HG03103 (cell line): ENCODE measurements around the gene LCP2.
A peak's percentile ranks its signal among the peaks of the same experiment; 100 is the strongest.

Experiments used
- ATAC-seq: cut with Tn5 transposase; IDR thresholded peaks from one replicate; pipeline ENCODE4 v1.9.1; 2021; ENCODE audit warnings: low read depth; ENCODE audit not compliant: unreplicated experiment

The LCP2 gene

GRCh38 chr5:170300361-170301013 lies 2.9 kb upstream of the LCP2 start:
- no peak for ATAC-seq

GRCh38 chr5:170296935-170297588 lies 515 bp downstream of the LCP2 start:
- peak; percentile 55 for ATAC-seq

- ATAC-seq: no peak
These were observed 1.3 kb downstream of the LCP2 start for GRCh38 chr5:170296036-170296934.

GRCh38 chr5:170294556-170294955 lies 3.0 kb downstream of the LCP2 start:
- ATAC-seq: no peak

DNA sequence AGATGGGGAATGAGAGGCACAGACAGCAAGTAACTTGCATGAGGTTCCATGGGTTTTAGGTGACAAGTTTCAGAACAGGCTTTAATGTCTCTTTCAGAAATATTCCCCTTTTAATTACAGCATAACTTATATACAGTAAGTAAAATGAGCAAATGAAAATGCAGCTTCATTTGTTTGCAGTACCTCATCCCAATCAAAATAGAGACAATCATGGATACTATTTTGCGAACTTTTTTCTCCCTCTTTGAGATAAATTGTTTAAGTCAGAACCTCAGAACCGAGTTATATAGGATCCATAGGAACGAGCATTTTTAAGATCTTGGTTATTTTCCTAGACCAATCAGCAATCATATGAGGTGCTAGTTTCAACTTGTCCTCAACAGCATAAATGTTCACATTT lies 3.5 kb downstream of the LCP2 start:
- no peak for ATAC-seq

- ATAC-seq: peak; percentile 74
These were observed 4.3 kb downstream of the LCP2 start for GRCh38 chr5:170293273-170293672.

- no peak for ATAC-seq
These were observed 5.1 kb downstream of the LCP2 start for GRCh38 chr5:170292179-170293104.

DNA sequence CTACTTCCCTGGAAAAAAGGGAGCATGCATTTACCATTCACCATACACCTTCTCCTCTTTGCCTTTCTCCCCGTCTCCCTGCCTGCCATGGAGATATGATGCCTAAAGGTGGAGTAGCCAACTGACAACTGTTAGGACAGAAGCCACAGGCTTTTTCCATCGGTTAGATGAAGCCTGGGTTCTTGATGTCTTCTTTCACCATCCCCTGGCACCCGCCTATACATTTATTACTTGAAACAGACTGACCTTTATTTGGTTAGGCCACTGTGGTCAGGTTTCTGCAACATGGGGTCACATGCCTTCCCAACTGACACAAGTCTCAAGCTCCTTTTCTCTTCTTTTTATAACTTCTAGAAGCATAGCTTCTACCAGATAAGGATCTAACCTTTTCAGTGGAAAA lies 7.1 kb downstream of the LCP2 start:
- no peak for ATAC-seq

- no peak for ATAC-seq
These were observed 7.8 kb downstream of the LCP2 start for GRCh38 chr5:170289764-170290163.

GRCh38 chr5:170289121-170289520 lies 8.5 kb downstream of the LCP2 start:
- no peak for ATAC-seq

- ATAC-seq: no peak
These were observed 9.0 kb downstream of the LCP2 start for GRCh38 chr5:170288551-170288950.

GRCh38 chr5:170288151-170288550 lies 9.4 kb downstream of the LCP2 start:
- no peak for ATAC-seq

- ATAC-seq: no peak
These were observed 10.0 kb downstream of the LCP2 start for GRCh38 chr5:170287532-170287931.

GRCh38 chr5:170286386-170286925 lies 11.1 kb downstream of the LCP2 start:
- no peak for ATAC-seq

DNA sequence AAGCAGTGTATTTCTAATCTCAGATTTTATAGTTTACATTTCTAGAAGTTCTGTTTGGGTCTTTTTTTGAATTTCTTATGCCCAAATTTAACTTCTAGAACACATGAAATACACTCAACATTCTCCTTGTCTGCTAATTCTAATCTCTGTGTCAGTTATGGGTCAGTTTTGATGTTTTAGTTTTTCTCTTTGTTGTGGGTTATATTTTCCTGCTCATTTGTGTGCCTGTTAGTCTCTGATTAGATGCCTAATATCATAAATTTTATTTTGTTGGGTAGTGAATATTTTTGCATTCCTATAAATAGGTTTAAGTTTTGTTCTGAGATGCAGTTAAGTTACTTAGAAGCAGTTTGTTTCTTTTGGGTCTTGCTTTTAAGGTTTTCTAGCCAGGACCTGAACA lies 12.4 kb downstream of the LCP2 start:
- no peak for ATAC-seq

DNA sequence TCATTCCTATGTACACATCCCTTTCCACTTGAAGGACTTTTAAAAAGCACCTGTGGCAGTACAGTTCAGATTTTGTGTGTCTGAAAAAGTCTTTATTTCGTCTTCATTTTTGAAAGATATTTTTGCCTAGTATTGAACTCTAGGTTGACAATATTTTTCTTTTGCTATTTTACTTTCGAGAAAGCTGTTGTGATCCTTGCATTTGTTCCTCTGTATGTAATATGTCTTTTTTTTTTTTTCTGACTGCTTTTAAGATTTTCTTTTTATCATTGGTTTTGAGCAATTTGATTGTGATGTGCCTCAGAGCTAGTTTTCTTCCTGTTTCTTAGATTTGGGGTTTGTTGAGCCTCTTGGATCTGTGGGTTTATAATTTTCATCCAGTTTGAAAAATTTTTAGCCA lies 13.3 kb downstream of the LCP2 start:
- ATAC-seq: no peak

GRCh38 chr5:170283296-170283695 lies 14.3 kb downstream of the LCP2 start:
- ATAC-seq: no peak

GRCh38 chr5:170280011-170280493 lies 17.5 kb downstream of the LCP2 start:
- ATAC-seq: no peak

DNA sequence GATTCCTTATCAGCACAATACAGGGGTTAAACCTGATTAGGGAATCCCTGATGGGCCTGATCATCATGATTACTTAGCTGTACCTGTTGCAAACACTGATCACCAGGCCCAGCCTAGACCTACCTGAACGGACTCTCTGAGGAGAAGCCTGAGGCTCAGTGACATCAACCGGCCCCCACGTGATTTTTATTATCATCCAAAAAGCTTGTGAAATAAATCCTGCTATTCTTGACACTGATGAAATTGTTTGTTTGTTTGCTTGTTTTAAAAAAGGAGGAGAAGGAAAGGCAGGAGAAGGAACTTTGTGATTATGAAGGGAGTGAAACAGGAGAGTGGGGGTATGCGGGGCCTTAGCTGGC lies 18.1 kb downstream of the LCP2 start:
- no peak for ATAC-seq
